Left lung (tissue), 10 donors: ENCODE results near the gene PTMS. TPM values are rescaled to one million over a fixed set of nuclear protein-coding genes. Genes with fewer than 3 reads are reported as not detected.

Experiments
- ATAC-seq: fragments of 200-7000 bp; cut with Tn5 transposase; one replicate; pipeline ENCODE4 v1.9.1; 2020; ENCODE audit warnings: moderate library complexity
- DNase-seq, 4 donors: peaks; one replicate each; pipeline ENCODE4 v3.0.0-alpha.2; 2013 to 2020
- H3K27ac ChIP-seq, 2 donors: fragments of 200-600 bp; sonication (generic) in 1 of 2; one replicate each; pipeline versions ENCODE4 v1.5.0 to v1.8.0; 2020 to 2021
- H3K27me3 ChIP-seq, 2 donors: fragments of 200-600 bp; sonication (generic) in 1 of 2; one replicate each; pipeline versions ENCODE4 v1.5.0 to v1.8.0; 2020 to 2021
- H3K36me3 ChIP-seq, 2 donors: fragments of 200-600 bp; sonication (generic) in 1 of 2; one replicate each; pipeline versions ENCODE4 v1.5.0 to v1.8.0; 2020 to 2021
- H3K4me1 ChIP-seq, 2 donors: fragments of 200-600 bp; one replicate each; pipeline ENCODE4 v1.8.0; 2021
- H3K4me3 ChIP-seq, 2 donors: fragments of 200-600 bp; sonication (generic) in 1 of 2; one replicate each; pipeline versions ENCODE4 v1.5.0 to v1.8.0; 2020 to 2021; ENCODE audit warnings: mild to moderate bottlenecking in 1 of 2
- H3K9me3 ChIP-seq, 2 donors: fragments of 200-600 bp; sonication (generic) in 1 of 2; one replicate each; pipeline versions ENCODE4 v1.5.0 to v1.8.0; 2020 to 2021
- intact Hi-C, 2 donors: fragments of 100-400 bp; cut with DNase I; formaldehyde crosslinking; loops; one replicate each; pipeline versions ENCODE4 v1.11.2 to v1.14.2; 2022
- polyA plus RNA-seq, 6 donors: library from polyadenylated mRNA; unstranded; fragments of 120-200 nt; gene quantifications; one replicate each; pipeline ENCODE4 v1.2.1, GENCODE V29; 2013; ENCODE audit not compliant: insufficient read length in 6 of 6
- total RNA-seq, 2 donors: library from RNA; stranded (reverse); fragmentation: NEBNext Ultra II Directional; extraction: Animal tissue kit (Norgen Biotek cat#: 25700); gene quantifications; one replicate each; pipeline ENCODE4 v1.2.1, GENCODE V29; 2021
- TF ChIP-seq, protein P1 (sequence below), 2 donors: fragments of 200-600 bp; sonication (generic) in 1 of 2; IDR thresholded peaks; one replicate each; pipeline versions ENCODE4 v1.5.0 to v1.8.0; 2021; ENCODE audit warnings: antibody characterized with exemption in 2 of 2
- donor health status: DM: no; HTN: yes; CAD: no.
- donor health status: DM: no; HTN: no; CAD: no.

The PTMS gene
- total and polyA plus RNA-seq, 8 donors = 276 to 843 (median 669) TPM

DNA sequence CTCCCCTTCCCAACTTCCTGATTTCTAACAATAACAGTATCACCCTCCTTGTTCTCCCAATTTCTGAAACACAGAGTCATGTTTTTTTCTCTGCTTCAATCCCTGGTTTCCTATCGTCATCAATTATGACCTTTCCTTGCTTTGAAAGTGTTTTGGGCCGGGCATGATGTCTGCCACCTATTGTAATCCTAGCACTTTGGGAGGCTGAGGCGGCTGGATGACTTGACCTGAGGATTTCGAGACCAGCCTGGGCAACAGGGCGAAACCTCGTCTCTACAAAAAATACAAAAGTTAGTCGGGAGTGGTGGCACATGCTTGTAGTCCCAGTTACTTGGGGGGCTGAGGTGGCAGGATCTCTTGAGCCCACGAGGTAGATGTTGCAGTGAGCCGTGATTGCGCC is 42.9 kb downstream of the PTMS start:
- intact Hi-C loops = no loop called here
- Histone ChIP-seq H3K27ac (no peak overlapping the region), H3K36me3 (no peaks in the 10 kb centered on the region), H3K27me3 (no peaks in the 10 kb centered on the region), H3K4me3 (no peak overlapping the region), H3K9me3 (no peaks in the 10 kb centered on the region), H3K4me1 (no peaks in the 10 kb centered on the region)
- ATAC-seq = no peak
- no peak for DNase-seq
- TF ChIP-seq, protein P1, sequence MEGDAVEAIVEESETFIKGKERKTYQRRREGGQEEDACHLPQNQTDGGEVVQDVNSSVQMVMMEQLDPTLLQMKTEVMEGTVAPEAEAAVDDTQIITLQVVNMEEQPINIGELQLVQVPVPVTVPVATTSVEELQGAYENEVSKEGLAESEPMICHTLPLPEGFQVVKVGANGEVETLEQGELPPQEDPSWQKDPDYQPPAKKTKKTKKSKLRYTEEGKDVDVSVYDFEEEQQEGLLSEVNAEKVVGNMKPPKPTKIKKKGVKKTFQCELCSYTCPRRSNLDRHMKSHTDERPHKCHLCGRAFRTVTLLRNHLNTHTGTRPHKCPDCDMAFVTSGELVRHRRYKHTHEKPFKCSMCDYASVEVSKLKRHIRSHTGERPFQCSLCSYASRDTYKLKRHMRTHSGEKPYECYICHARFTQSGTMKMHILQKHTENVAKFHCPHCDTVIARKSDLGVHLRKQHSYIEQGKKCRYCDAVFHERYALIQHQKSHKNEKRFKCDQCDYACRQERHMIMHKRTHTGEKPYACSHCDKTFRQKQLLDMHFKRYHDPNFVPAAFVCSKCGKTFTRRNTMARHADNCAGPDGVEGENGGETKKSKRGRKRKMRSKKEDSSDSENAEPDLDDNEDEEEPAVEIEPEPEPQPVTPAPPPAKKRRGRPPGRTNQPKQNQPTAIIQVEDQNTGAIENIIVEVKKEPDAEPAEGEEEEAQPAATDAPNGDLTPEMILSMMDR (IDR thresholded peaks at IDR 0.05) = no peak

DNA sequence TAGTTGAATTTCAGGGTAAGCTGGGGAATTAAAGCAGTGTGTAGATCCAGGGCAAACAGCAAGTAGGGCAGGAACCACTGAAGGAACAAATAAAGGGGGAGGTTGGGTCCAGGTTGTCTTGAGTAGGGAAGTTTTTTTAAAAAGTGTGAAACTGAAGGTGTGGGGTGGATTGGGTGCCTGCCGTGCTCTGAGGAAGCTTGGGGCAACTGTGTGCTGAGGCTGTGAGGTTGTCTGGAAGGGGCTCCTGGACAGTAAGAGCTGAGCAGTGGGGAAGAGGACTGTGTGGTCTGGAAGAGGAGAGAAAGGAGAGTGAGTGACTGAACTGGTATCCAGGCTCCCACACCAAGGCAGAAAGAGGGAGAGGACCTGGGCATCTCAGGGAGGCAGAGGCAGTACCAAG is 44.6 kb downstream of the PTMS start:
- no peaks in the 10 kb centered on the region for H3K4me1 ChIP-seq
- no peak for ATAC-seq
- no peak overlapping the region for H3K4me3 ChIP-seq
- no peaks in the 10 kb centered on the region for H3K36me3 ChIP-seq
- H3K27ac ChIP-seq = no peak overlapping the region
- intact Hi-C loops = no loop called here
- DNase-seq = no peak
- H3K27me3 ChIP-seq = no peaks in the 10 kb centered on the region
- TF ChIP-seq, protein P1 (IDR thresholded peaks at IDR 0.05) = no peak
- no peaks in the 10 kb centered on the region for H3K9me3 ChIP-seq

DNA sequence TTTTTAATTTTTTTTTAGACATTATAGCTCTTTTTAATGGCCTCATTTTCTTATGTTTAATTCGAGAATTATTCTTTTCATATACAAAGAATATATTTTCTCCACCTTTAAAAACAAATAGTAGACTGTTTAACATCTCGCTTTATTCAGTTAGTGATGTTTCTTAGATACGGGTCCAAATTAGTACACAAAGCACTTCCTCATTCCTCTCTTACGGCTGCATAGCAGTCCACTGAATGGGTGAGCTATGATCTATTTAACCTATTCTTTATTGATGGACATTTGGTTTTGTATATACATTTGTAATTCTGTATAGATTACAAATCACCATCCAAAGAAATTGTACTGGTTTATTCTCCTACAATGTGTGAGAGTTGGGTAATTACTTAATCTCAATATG is 47.2 kb downstream of the PTMS start:
- Histone ChIP-seq H3K27ac (no peak overlapping the region), H3K36me3 (peaks cover 0 to 5% of the 10 kb centered on the region in 2 donors), H3K4me3 (no peak overlapping the region), H3K27me3 (no peaks in the 10 kb centered on the region), H3K9me3 (no peaks in the 10 kb centered on the region), H3K4me1 (peaks cover 0 to 3% of the 10 kb centered on the region in 2 donors)
- DNase-seq (no peak), ATAC-seq (no peak)
- intact Hi-C loops = no loop called here
- TF ChIP-seq, protein P1 (IDR thresholded peaks at IDR 0.05) = no peak

DNA sequence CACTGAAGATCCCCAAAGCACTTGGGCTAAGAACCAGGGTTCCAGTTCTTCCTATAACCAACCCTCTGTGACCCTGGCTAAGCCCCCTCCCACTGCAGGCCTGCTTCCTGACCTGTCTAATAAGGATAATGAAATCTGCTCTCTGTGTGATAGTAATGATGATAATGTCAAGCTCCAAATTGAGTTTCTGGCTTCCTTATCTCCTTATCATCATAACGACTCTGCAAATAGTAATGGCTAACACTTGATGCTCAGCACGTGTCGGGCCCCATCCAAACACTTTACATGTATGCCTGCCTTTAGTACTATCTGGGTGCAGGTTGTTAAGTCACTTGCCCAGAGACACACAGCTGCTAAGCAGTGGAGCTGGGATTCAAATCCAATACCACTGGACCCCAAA is 50.4 kb downstream of the PTMS start:
- no peak overlapping the region for H3K4me3 ChIP-seq
- peaks cover 0 to 11% of the 10 kb centered on the region in 2 donors for H3K4me1 ChIP-seq
- no peak for DNase-seq
- H3K27ac ChIP-seq = no peak overlapping the region
- peaks cover 0 to 5% of the 10 kb centered on the region in 2 donors for H3K36me3 ChIP-seq
- H3K27me3 ChIP-seq = peaks cover 0 to 3% of the 10 kb centered on the region in 2 donors
- no peaks in the 10 kb centered on the region for H3K9me3 ChIP-seq
- no peak for ATAC-seq
- intact Hi-C loops = no loop called here
- TF ChIP-seq, protein P1 (IDR thresholded peaks at IDR 0.05) = no peak

DNA sequence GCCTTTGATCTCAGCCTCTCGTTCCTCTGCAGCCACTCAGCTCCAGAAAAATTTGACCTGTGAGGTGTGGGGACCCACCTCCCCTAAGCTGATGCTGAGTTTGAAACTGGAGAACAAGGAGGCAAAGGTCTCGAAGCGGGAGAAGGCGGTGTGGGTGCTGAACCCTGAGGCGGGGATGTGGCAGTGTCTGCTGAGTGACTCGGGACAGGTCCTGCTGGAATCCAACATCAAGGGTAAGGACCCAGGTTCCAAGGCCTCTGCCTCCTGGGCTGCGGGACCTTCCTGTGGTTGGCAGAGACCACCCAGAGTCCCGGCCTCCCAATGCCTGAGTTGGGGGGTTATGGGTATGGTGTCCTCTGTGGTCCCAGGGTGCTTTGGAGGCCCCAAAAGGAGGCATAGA is 50.9 kb downstream of the PTMS start:
- H3K4me1 ChIP-seq = peaks cover 0 to 16% of the 10 kb centered on the region in 2 donors
- no peak for ATAC-seq
- intact Hi-C loops = no loop called here
- H3K4me3 ChIP-seq = no peak overlapping the region
- TF ChIP-seq, protein P1 (IDR thresholded peaks at IDR 0.05) = no peak
- no peak overlapping the region for H3K27ac ChIP-seq
- DNase-seq = no peak
- H3K36me3 ChIP-seq = peaks cover 0 to 5% of the 10 kb centered on the region in 2 donors
- no peaks in the 10 kb centered on the region for H3K9me3 ChIP-seq
- peaks cover 0 to 8% of the 10 kb centered on the region in 2 donors for H3K27me3 ChIP-seq
